Kidney capillary endothelial cell (primary cell): Measurements from ENCODE around the gene JPT2.

ENCODE experiments used
- DNase-seq: peaks from one replicate; pipeline ENCODE4 v3.0.0-alpha.2; 2018; ENCODE audit warnings: low spot score

JPT2 gene

GRCh38 chr16:1734816-1735215 lies 56.7 kb downstream of the JPT2 start:
- no peak for DNase-seq

GRCh38 chr16:1740234-1740633 lies 62.2 kb downstream of the JPT2 start:
- no peak for DNase-seq

- no peak for DNase-seq
Measured at GRCh38 chr16:1740781-1741490, 62.9 kb downstream of the JPT2 start.

GRCh38 chr16:1741553-1742165 lies 63.6 kb downstream of the JPT2 start:
- no peak for DNase-seq

- no peak for DNase-seq
Measured at GRCh38 chr16:1743376-1744337, 65.6 kb downstream of the JPT2 start.

- DNase-seq = no peak
Measured at GRCh38 chr16:1744338-1744840, 66.3 kb downstream of the JPT2 start.

- no peak for DNase-seq
Measured at GRCh38 chr16:1745181-1745899, 67.3 kb downstream of the JPT2 start.

- no peak for DNase-seq
Measured at GRCh38 chr16:1745900-1746692, 68.0 kb downstream of the JPT2 start.

- no peak for DNase-seq
Measured at GRCh38 chr16:1746693-1747195, 68.7 kb downstream of the JPT2 start.

- DNase-seq = no peak
Measured at GRCh38 chr16:1747934-1748333, 69.9 kb downstream of the JPT2 start.

GRCh38 chr16:1749152-1750117 lies 71.4 kb downstream of the JPT2 start:
- DNase-seq = no peak
